ENCODE measurements around the gene SV2B.

SV2B gene

DNA sequence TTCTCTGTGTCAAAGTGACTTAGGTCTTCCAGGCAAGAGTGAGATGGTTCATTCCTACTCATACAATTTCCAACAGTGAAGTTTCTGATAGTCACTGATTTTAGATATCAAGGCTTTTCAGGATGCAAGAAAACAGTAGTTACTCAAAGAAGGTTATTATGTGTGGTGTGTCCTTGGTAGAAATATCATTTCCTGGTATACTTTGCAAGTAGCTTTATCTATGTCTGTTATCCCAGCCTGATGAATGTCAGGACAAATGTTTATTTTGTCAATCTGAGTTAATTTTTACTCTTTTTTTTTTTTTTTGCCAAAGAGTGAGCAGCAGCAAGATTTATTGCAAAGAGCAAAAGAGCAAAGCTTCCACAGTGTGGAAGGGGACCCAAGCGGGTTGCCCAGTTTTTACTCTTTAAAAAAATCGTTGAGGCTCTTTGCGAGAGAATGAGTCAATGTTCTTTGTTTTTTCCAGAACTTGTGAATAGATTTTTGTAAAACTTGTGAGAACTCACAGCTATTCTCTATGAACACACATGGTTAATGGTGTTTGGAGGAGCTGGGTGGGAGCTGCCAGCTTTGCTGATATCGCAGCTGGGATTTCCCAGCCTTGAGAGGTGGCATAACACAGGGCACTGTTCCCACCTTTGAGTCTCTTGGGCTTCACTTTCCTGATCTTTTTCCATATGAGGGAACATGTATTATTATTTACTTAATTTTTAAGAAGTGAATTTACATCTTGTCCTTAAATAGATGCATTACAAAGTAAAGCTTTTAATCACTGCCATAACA lies 51.9 kb downstream of the SV2B start:
- no peaks in the 10 kb centered on the region for H3K4me1 ChIP-seq (ENCODE audit: control insufficient read depth, insufficient read depth, low read length)
- no peak overlapping the region for H3K4me3 ChIP-seq (ENCODE audit: low read depth, low read length)
- CTCF ChIA-PET = interaction anchor here (0.6 to 1.2 kb wide), 5 partner anchors 8 to 73 kb away, joined by 3 to 6 read pairs (median 4); no protein-coding TSS in a partner anchor
- no peak for TF ChIP-seq KLF10 (tag by site-specific recombination; IDR thresholded peaks at IDR 0.05)
- TF ChIP-seq ZNF768 (tag by site-specific recombination; IDR thresholded peaks at IDR 0.05) = no peak
- TF ChIP-seq ZNF394 (tag by site-specific recombination; IDR thresholded peaks at IDR 0.05; ENCODE audit: borderline replicate concordance) = no peak
- TF ChIP-seq ZNF596 (tag by site-specific recombination; IDR thresholded peaks at IDR 0.05) = no peak
- TF ChIP-seq GLIS2 (tag by site-specific recombination; IDR thresholded peaks at IDR 0.05) = no peak
- TF ChIP-seq, protein P1, sequence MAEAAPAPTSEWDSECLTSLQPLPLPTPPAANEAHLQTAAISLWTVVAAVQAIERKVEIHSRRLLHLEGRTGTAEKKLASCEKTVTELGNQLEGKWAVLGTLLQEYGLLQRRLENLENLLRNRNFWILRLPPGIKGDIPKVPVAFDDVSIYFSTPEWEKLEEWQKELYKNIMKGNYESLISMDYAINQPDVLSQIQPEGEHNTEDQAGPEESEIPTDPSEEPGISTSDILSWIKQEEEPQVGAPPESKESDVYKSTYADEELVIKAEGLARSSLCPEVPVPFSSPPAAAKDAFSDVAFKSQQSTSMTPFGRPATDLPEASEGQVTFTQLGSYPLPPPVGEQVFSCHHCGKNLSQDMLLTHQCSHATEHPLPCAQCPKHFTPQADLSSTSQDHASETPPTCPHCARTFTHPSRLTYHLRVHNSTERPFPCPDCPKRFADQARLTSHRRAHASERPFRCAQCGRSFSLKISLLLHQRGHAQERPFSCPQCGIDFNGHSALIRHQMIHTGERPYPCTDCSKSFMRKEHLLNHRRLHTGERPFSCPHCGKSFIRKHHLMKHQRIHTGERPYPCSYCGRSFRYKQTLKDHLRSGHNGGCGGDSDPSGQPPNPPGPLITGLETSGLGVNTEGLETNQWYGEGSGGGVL (tag by site-specific recombination; IDR thresholded peaks at IDR 0.05) = no peak
- TF ChIP-seq ZNF292 (tag by site-specific recombination; IDR thresholded peaks at IDR 0.05; ENCODE audit: borderline replicate concordance, low read depth) = no peak
- TF ChIP-seq ZNF426 (tag by site-specific recombination; IDR thresholded peaks at IDR 0.05) = no peak
- TF ChIP-seq ZNF341 (tag by site-specific recombination; IDR thresholded peaks at IDR 0.05; ENCODE audit: low read depth) = no peak
- no peak for TF ChIP-seq KLF7 (tag by site-specific recombination; IDR thresholded peaks at IDR 0.05; ENCODE audit: borderline replicate concordance)
- H3K9me3 ChIP-seq (ENCODE audit: control insufficient read depth, insufficient read depth, low read depth, low read length) = no peaks in the 10 kb centered on the region
- H3K27ac ChIP-seq (ENCODE audit: extremely low read depth, low read depth, low read length) = no peak overlapping the region
- no peaks in the 10 kb centered on the region for H3K36me3 ChIP-seq (ENCODE audit: control insufficient read depth in 2 of 2, insufficient read depth in 1 of 2, low read length in 2 of 2)
- POLR2A ChIA-PET = interaction anchor here (0.7 kb wide), 1 partner anchor 621 kb away, joined by 4 read pairs; no protein-coding TSS in a partner anchor

DNA sequence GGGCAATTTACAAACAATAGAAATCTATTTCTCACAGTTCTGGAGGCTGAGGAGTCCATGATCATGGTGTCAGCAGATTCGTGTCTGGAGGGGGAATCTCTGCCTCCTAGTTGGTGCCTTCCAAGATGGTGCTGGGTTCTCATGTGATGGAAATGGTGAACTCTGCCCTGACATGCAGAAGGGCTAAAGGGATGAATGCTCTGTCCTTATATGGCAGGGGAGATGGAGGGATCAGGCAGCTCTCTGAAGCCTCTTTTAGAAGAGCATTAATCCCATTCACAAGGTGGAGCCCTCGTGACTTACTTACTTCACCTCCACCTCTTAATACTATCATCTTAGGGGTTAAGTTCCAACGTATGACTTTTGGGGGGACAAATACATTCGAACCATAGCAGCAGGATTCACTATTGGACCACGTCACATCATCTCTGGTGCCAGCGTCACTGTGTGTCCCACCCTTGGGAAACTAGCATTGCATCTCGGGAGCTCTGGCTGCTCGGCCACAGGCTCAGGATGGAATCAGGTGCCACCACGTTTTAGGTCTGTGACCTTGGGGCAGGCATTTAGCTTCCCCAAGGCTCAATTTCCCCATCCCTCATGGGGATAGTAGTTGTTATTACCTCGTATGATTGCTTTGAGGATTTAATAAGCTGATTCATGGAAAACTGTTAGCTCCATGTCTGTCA lies 53.0 kb downstream of the SV2B start:
- POLR2A ChIA-PET = no interaction called here

More for the DNA sequence above, 53.0 kb downstream of the SV2B start:
- CTCF ChIA-PET = interaction anchor here (0.8 to 1.2 kb wide), 3 partner anchors 9 to 116 kb away, joined by 3 to 6 read pairs (median 3); no protein-coding TSS in a partner anchor
- Histone ChIP-seq H3K27ac (ENCODE audit: extremely low read depth, low read depth, low read length) (no peak overlapping the region), H3K4me3 (ENCODE audit: low read depth, low read length) (no peak overlapping the region), H3K36me3 (ENCODE audit: control insufficient read depth in 2 of 2, insufficient read depth in 1 of 2, low read length in 2 of 2) (no peaks in the 10 kb centered on the region), H3K9me3 (ENCODE audit: control insufficient read depth, insufficient read depth, low read depth, low read length) (no peaks in the 10 kb centered on the region), H3K4me1 (ENCODE audit: control insufficient read depth, insufficient read depth, low read length) (no peaks in the 10 kb centered on the region)
- TF ChIP-seq ZNF214 (tag by site-specific recombination; IDR thresholded peaks at IDR 0.05; ENCODE audit: borderline replicate concordance) (no peak), ZNF202 (tag by site-specific recombination; IDR thresholded peaks at IDR 0.05; ENCODE audit: borderline replicate concordance) (no peak), ZNF10 (tag by site-specific recombination; IDR thresholded peaks at IDR 0.05) (no peak), ZNF548 (tag by site-specific recombination; IDR thresholded peaks at IDR 0.05) (no peak), ZNF530 (tag by site-specific recombination; IDR thresholded peaks at IDR 0.05; ENCODE audit: low read depth) (no peak), ZNF48 (tag by site-specific recombination; IDR thresholded peaks at IDR 0.05) (no peak), ZNF660 (tag by site-specific recombination; IDR thresholded peaks at IDR 0.05) (no peak), ZNF837 (tag by site-specific recombination; IDR thresholded peaks at IDR 0.05) (no peak), HOXC10 (CRISPR knock-in tag; IDR thresholded peaks at IDR 0.05) (no peak), ZNF701 (tag by site-specific recombination; IDR thresholded peaks at IDR 0.05) (no peak), ZSCAN30 (tag by site-specific recombination; IDR thresholded peaks at IDR 0.05) (no peak), ZNF239 (tag by site-specific recombination; IDR thresholded peaks at IDR 0.05) (no peak), SP3 (tag by site-specific recombination; IDR thresholded peaks at IDR 0.05) (no peak), KLF16 (tag by site-specific recombination; IDR thresholded peaks at IDR 0.05) (no peak)
- TF ChIP-seq, protein P2, sequence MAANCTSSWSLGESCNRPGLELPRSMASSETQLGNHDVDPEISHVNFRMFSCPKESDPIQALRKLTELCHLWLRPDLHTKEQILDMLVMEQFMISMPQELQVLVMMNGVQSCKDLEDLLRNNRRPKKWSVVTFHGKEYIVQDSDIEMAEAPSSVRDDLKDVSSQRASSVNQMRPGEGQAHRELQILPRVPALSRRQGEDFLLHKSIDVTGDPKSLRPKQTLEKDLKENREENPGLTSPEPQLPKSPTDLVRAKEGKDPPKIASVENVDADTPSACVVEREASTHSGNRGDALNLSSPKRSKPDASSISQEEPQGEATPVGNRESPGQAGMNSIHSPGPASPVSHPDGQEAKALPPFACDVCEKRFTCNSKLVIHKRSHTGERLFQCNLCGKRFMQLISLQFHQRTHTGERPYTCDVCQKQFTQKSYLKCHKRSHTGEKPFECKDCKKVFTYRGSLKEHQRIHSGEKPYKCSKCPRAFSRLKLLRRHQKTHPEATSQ (tag by site-specific recombination; IDR thresholded peaks at IDR 0.05) = no peak
- TF ChIP-seq, protein P3, sequence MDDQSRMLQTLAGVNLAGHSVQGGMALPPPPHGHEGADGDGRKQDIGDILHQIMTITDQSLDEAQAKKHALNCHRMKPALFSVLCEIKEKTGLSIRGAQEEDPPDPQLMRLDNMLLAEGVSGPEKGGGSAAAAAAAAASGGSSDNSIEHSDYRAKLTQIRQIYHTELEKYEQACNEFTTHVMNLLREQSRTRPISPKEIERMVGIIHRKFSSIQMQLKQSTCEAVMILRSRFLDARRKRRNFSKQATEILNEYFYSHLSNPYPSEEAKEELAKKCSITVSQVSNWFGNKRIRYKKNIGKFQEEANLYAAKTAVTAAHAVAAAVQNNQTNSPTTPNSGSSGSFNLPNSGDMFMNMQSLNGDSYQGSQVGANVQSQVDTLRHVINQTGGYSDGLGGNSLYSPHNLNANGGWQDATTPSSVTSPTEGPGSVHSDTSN (CRISPR knock-in tag; IDR thresholded peaks at IDR 0.05) = no peak
